ENCODE measurements around the gene PPP1R7.

- no peak for TF ChIP-seq CTCF (IDR thresholded peaks at IDR 0.05)
- no peak for TF ChIP-seq GABPA (IDR thresholded peaks at IDR 0.05; ENCODE audit: low read depth)
- TF ChIP-seq TEAD4 (IDR thresholded peaks at IDR 0.05; ENCODE audit: borderline replicate concordance, insufficient read depth): no peak
- TF ChIP-seq FOSL2 (IDR thresholded peaks at IDR 0.05; ENCODE audit: borderline replicate concordance, low read depth): no peak
- TF ChIP-seq CHD2 (IDR thresholded peaks at IDR 0.05; ENCODE audit: low read length, partially characterized antibody): no peak
- no peak for TF ChIP-seq EP300 (IDR thresholded peaks at IDR 0.05; ENCODE audit: borderline replicate concordance in 1 of 2, low read depth in 1 of 2, low read length in 1 of 2)
- TF ChIP-seq POLR2AphosphoS5 (IDR thresholded peaks at IDR 0.05; ENCODE audit: low read depth, low read length): no peak
- TF ChIP-seq FOXM1 (IDR thresholded peaks at IDR 0.05; ENCODE audit: low read depth): no peak
Measured at GRCh38 chr2:241159116-241159515, 8.8 kb downstream of the PPP1R7 start.
